Measurements from ENCODE around the gene MAVS. TPM values are rescaled to one million over a fixed set of nuclear protein-coding genes. Genes with fewer than 3 reads are reported as not detected.

Gene MAVS
- total and polyA plus RNA-seq, 9 of the 15 experiments (the other 6 are each of a cell fraction or from before 2014, with no cell fraction given), result 1.6 to 22.0 (median 11.3) TPM

GRCh38 chr20:3820901-3821727 lies 25.5 kb upstream of the MAVS start (continued):
- TF ChIP-seq ZNF780A (CRISPR knock-in tag; IDR thresholded peaks at IDR 0.05) (no peak), FOXP4 (CRISPR knock-in tag; IDR thresholded peaks at IDR 0.05; ENCODE audit: borderline replicate concordance) (no peak), KAT7 (CRISPR knock-in tag; IDR thresholded peaks at IDR 0.05; ENCODE audit: borderline replicate concordance) (0 out of 2 replicates have a peak, but pooled peaks have one; percentile 54), ARNT (IDR thresholded peaks at IDR 0.05) (0 out of 4 replicates have a peak, but pooled peaks of 1 of the 2 experiments have one; percentile 28), USF1 (CRISPR knock-in tag; IDR thresholded peaks at IDR 0.05) (0 out of 2 replicates have a peak, but pooled peaks have one; percentile 17), TCF7L2 (IDR thresholded peaks at IDR 0.05; ENCODE audit: low read depth, low read length) (no peak), MIER1 (IDR thresholded peaks at IDR 0.05; ENCODE audit: low read depth) (no peak)
